CD4-positive, alpha-beta T cell (primary cell): ENCODE data around the gene S100A13. TPM values are rescaled to one million over a fixed set of nuclear protein-coding genes. Genes with fewer than 3 reads are reported as not detected.

ENCODE experiments used
- ATAC-seq: fragments of 200-7000 bp; cut with Tn5 transposase; one replicate; pipeline ENCODE4 v1.10.0; 2022; ENCODE audit warnings: mild to moderate bottlenecking; ENCODE audit not compliant: poor library complexity
- CTCF ChIA-PET: fragments of 350-600 bp; sonication (Branson Sonifier 250); formaldehyde crosslinking; loops from one replicate; lab custom pipeline; 2021; ENCODE audit warnings: antibody characterized with exemption, inconsistent platforms; lab: Charles Lee
- POLR2A ChIA-PET: fragments of 350-600 bp; sonication (Branson Sonifier 250); formaldehyde crosslinking; loops from one replicate; lab custom pipeline; 2021; ENCODE audit warnings: antibody characterized with exemption, inconsistent platforms; lab: Charles Lee
- DNase-seq, 14 experiments: peaks; one replicate each; pipeline ENCODE4 v3.0.0-alpha.2; 2013 to 2020; ENCODE audit warnings: mixed read lengths in 2 of 14
- H3K27ac ChIP-seq, 2 donors: one replicate each; pipeline versions ENCODE4 v1.5.1 to v1.7.0; 2013; ENCODE audit warnings: low read length in 2 of 2, low read depth in 1 of 2, mild to moderate bottlenecking in 1 of 2
- H3K27me3 ChIP-seq, 2 experiments: 1 replicate in 1 of 2; 2 replicates in 1 of 2; pipeline versions ENCODE4 v1.6.1 to v1.7.0; 2013; ENCODE audit warnings: low read length in 2 of 2, control low read depth in 1 of 2, mild to moderate bottlenecking in 1 of 2, moderate library complexity in 1 of 2; ENCODE audit not compliant: insufficient read depth in 2 of 2, control insufficient read depth in 1 of 2
- H3K36me3 ChIP-seq: one replicate; pipeline ENCODE4 v1.6.1; 2013; ENCODE audit warnings: low read length, control low read depth; ENCODE audit not compliant: insufficient read depth
- H3K4me1 ChIP-seq: one replicate; pipeline ENCODE4 v1.6.1; 2013; ENCODE audit warnings: low read length, control low read depth; ENCODE audit not compliant: insufficient read depth
- H3K4me3 ChIP-seq: one replicate; pipeline ENCODE4 v1.5.1; 2013; ENCODE audit warnings: mild to moderate bottlenecking, low read length, moderate library complexity
- H3K9me3 ChIP-seq, 2 experiments: 1 replicate in 1 of 2; 2 replicates in 1 of 2; pipeline versions ENCODE4 v1.6.1 to v1.7.0; 2013; ENCODE audit warnings: low read length in 2 of 2, mild to moderate bottlenecking in 2 of 2, control low read depth in 1 of 2, moderate library complexity in 1 of 2; ENCODE audit not compliant: control insufficient read depth in 1 of 2, insufficient read depth in 1 of 2
- H3K27ac Mint-ChIP-seq: one replicate; pipeline ENCODE4 v1.8.0; 2020; ENCODE audit warnings: mixed read lengths
- H3K27me3 Mint-ChIP-seq: one replicate; pipeline ENCODE4 v1.8.0; 2021; ENCODE audit warnings: mixed read lengths
- H3K36me3 Mint-ChIP-seq: one replicate; pipeline ENCODE4 v1.8.0; 2021; ENCODE audit warnings: low read depth, mixed read lengths
- H3K4me1 Mint-ChIP-seq: one replicate; pipeline ENCODE4 v1.8.0; 2021; ENCODE audit warnings: low read depth, mixed read lengths
- H3K4me3 Mint-ChIP-seq: one replicate; pipeline ENCODE4 v1.8.0; 2020; ENCODE audit warnings: mild to moderate bottlenecking, mixed read lengths
- H3K9me3 Mint-ChIP-seq: one replicate; pipeline ENCODE4 v1.8.0; 2020; ENCODE audit warnings: mixed read lengths
- intact Hi-C, 2 experiments: fragments of 100-400 bp; cut with DNase I in 1 of 2; cut with micrococcal nuclease in 1 of 2; formaldehyde crosslinking; loops; one replicate each; pipeline versions ENCODE4 v1.15.1 to v1.9.0; 2023 to 2025; cut with DNase I, micrococcal nuclease
- total RNA-seq, 174 experiments: library from RNA in 2 of 174; stranded (reverse) in 2 of 174; gene quantifications; one replicate each; pipeline ENCODE4 v1.2.3 and lab custom pipeline; 2021 to 2026
- TF ChIP-seq, protein P1 (sequence below): fragments of 200-600 bp; IDR thresholded peaks from one replicate; pipeline ENCODE4 v1.8.0; 2022; ENCODE audit warnings: antibody characterized with exemption, mild to moderate bottlenecking

Gene S100A13
- total RNA-seq, 2 experiments from 2014 or later: 2.1 to 2.8 TPM

DNA sequence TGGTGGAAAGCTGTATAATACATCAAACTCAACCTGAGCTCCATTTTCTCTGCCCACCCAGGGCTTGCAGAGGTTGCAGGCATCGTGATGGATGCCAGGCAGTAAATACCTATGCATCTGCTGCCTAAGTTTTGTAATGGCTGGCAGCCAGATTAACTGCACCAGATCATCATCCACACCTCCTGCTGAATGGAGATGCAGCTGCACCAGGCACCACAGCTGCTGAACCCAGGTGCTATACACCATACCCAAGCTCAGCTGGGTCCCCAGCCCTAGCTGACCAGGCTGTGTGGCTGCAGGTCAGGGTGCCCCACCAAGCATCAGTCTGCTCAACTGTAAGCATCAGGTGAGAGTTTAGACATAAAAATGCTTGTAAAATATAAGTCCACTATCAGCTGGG, 24.5 kb upstream of the S100A13 start:
- intact Hi-C loops: no loop called here
- peaks cover 7% of the 10 kb centered on the region for H3K36me3 Mint-ChIP-seq
- H3K9me3 ChIP-seq: no peaks in the 10 kb centered on the region
- peaks cover 29% of the 10 kb centered on the region for H3K4me1 Mint-ChIP-seq
- no peak for ATAC-seq
- no peaks in the 10 kb centered on the region for H3K27me3 Mint-ChIP-seq
- H3K4me3 Mint-ChIP-seq: no peak overlapping the region
- TF ChIP-seq, protein P1, sequence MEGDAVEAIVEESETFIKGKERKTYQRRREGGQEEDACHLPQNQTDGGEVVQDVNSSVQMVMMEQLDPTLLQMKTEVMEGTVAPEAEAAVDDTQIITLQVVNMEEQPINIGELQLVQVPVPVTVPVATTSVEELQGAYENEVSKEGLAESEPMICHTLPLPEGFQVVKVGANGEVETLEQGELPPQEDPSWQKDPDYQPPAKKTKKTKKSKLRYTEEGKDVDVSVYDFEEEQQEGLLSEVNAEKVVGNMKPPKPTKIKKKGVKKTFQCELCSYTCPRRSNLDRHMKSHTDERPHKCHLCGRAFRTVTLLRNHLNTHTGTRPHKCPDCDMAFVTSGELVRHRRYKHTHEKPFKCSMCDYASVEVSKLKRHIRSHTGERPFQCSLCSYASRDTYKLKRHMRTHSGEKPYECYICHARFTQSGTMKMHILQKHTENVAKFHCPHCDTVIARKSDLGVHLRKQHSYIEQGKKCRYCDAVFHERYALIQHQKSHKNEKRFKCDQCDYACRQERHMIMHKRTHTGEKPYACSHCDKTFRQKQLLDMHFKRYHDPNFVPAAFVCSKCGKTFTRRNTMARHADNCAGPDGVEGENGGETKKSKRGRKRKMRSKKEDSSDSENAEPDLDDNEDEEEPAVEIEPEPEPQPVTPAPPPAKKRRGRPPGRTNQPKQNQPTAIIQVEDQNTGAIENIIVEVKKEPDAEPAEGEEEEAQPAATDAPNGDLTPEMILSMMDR: no peak
- H3K9me3 Mint-ChIP-seq: no peaks in the 10 kb centered on the region
- ChIA-PET POLR2A (interaction anchor here (1.3 to 2.2 kb wide), 2 partner anchors 18 to 19 kb away, joined by 3 to 15 read pairs; partner anchors contain the start of genes CHTOP and ILF2), CTCF (interaction anchor here (0.9 kb wide), 1 partner anchor 8 kb away, joined by 3 read pairs; no protein-coding TSS in a partner anchor)
- H3K27ac ChIP-seq: no peak overlapping the region
- no peaks in the 10 kb centered on the region for H3K27me3 ChIP-seq
- H3K36me3 ChIP-seq: peaks cover 7% of the 10 kb centered on the region
- no peak overlapping the region for H3K4me3 ChIP-seq
- no peak for DNase-seq
- H3K4me1 ChIP-seq: peaks cover 29% of the 10 kb centered on the region
- no peak overlapping the region for H3K27ac Mint-ChIP-seq

DNA sequence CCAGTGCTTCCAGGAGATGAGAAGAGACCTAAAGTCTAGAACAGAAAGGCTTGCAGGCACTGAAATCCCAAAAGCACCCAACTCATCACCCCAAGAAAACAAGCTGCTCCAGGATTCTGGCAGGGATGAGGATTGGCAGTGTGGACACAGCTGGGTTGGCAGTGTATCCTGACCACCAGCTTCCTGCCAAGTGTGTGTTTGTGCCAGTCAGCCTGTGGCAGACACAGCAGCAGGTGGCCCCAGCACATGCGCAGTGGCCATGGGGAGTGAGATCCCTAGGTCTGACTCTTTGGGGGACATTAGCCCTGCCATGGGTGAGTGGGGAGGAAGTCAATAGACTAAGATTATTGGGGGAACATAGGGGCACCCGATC, 22.5 kb upstream of the S100A13 start:
- peak overlapping the region; percentile 76 for H3K4me3 Mint-ChIP-seq
- TF ChIP-seq, protein P1: no peak
- Histone ChIP-seq H3K36me3 (peaks cover 26% of the 10 kb centered on the region), H3K27ac (peak overlapping the region in 1 of 2 donors; percentile 14), H3K27me3 (no peaks in the 10 kb centered on the region), H3K4me1 (peaks cover 37% of the 10 kb centered on the region), H3K4me3 (no peak overlapping the region), H3K9me3 (no peaks in the 10 kb centered on the region)
- H3K36me3 Mint-ChIP-seq: peaks cover 26% of the 10 kb centered on the region
- peak; percentile 20 for ATAC-seq
- CTCF ChIA-PET: no interaction called here
- H3K4me1 Mint-ChIP-seq: peaks cover 47% of the 10 kb centered on the region
- POLR2A ChIA-PET: interaction anchor here (0.6 to 8.3 kb wide), 7 partner anchors 9 to 736 kb away, joined by 3 to 89 read pairs (median 6); partner anchors contain the start of genes CHTOP, ILF2, JTB and SNAPIN
- peak overlapping the region; percentile 76 for H3K27ac Mint-ChIP-seq
- peak in 3 of 14 experiments; percentile 3 to 32 (median 23) for DNase-seq
- H3K27me3 Mint-ChIP-seq: no peaks in the 10 kb centered on the region
- intact Hi-C loops: loop anchor here in 1 of 2 experiments (2.0 kb wide), 1 partner anchor 15 kb away; the partner anchor contains the start of gene CHTOP
- no peaks in the 10 kb centered on the region for H3K9me3 Mint-ChIP-seq

DNA sequence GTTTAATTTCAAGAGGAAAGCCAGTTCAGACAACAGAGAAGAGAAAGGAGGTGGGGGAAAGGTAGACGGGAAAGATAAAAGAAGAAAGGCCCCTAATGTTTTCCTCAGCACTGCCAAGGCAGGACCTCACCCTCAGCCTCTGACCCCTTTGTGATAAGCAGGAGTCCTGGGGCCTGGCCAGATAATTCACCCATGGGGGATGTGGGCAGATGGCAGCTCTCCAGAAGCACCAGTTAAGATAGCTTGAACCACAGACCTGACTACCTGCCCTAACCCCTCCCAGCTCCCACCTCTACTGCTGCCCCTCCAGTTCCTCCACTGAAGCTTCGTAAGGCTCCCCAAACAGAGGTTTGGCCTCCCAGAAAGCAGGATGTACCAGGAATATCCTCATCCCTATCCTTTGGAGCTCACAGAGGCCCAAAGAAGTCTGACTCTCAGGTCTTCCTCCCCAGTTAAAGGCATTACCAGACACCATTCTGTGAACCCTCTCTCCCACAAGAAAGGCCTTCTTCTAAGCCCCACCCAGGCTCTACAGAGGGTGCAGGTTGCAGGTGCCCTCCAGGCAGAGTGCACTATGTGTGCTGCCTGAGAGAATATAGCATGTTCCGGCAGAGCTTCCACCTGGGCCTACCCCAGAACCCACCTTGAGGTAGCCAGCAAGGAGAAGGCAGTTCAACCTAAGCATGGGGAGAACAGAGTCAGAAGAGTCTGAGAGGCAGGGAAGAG, 22.0 kb upstream of the S100A13 start:
- intact Hi-C loops: loop anchor here in 1 of 2 experiments (2.0 kb wide), 1 partner anchor 14 kb away; the partner anchor contains the start of gene CHTOP
- ChIA-PET CTCF (interaction anchor here (0.7 to 1.4 kb wide), 2 partner anchors 9 to 116 kb away, joined by 3 read pairs; no protein-coding TSS in a partner anchor), POLR2A (interaction anchor here (0.6 to 8.3 kb wide), 9 partner anchors 9 to 736 kb away, joined by 3 to 89 read pairs (median 5); partner anchors contain the start of genes CHTOP, ILF2, JTB and SNAPIN)
- no peaks in the 10 kb centered on the region for H3K9me3 Mint-ChIP-seq
- Histone ChIP-seq H3K27me3 (no peaks in the 10 kb centered on the region), H3K9me3 (no peaks in the 10 kb centered on the region), H3K36me3 (peaks cover 31% of the 10 kb centered on the region), H3K4me3 (no peak overlapping the region), H3K27ac (peak overlapping the region; percentile 14 to 18), H3K4me1 (peaks cover 39% of the 10 kb centered on the region)
- DNase-seq (peak in 9 of 14 experiments; percentile 10 to 56 (median 33)), ATAC-seq (peak; percentile 94)
- peak overlapping the region; percentile 76 for H3K27ac Mint-ChIP-seq
- no peaks in the 10 kb centered on the region for H3K27me3 Mint-ChIP-seq
- TF ChIP-seq, protein P1: no peak
- H3K4me1 Mint-ChIP-seq: peaks cover 52% of the 10 kb centered on the region
- peaks cover 32% of the 10 kb centered on the region for H3K36me3 Mint-ChIP-seq
- peak overlapping the region; percentile 76 for H3K4me3 Mint-ChIP-seq
